Ascending aorta (tissue), 2 donors: ENCODE measurements around the gene NDUFA8. TPM values are rescaled to one million over a fixed set of nuclear protein-coding genes. Genes with fewer than 3 reads are reported as not detected.

Source experiments
- DNase-seq, 2 donors: peaks; one replicate each; pipeline ENCODE4 v3.0.0-alpha.2; 2019; ENCODE audit warnings: low spot score in 2 of 2
- H3K27ac ChIP-seq, 2 donors: fragments of 200-600 bp; sonication (generic); one replicate each; pipeline ENCODE4 v1.5.1; 2016 to 2017; ENCODE audit warnings: mild to moderate bottlenecking in 1 of 2
- H3K27me3 ChIP-seq: fragments of 200-600 bp; sonication (generic); one replicate; pipeline ENCODE4 v1.5.1; 2017
- H3K36me3 ChIP-seq, 2 donors: fragments of 200-600 bp; sonication (generic); one replicate each; pipeline ENCODE4 v1.5.1; 2016
- H3K4me1 ChIP-seq, 2 donors: fragments of 200-600 bp; sonication (generic); one replicate each; pipeline ENCODE4 v1.5.1; 2016 to 2017; ENCODE audit warnings: mild to moderate bottlenecking in 1 of 2
- H3K4me3 ChIP-seq, 2 donors: fragments of 200-600 bp; sonication (generic); one replicate each; pipeline ENCODE4 v1.5.1; 2016 to 2017; ENCODE audit warnings: mild to moderate bottlenecking in 1 of 2
- H3K9me3 ChIP-seq, 2 donors: fragments of 200-600 bp; sonication (generic); one replicate each; pipeline ENCODE4 v1.5.1; 2016
- intact Hi-C: fragments of 100-400 bp; cut with DNase I; formaldehyde crosslinking; loops from one replicate; pipeline ENCODE4 v1.15.1; 2023
- total RNA-seq: library from RNA; depleted of rRNA; stranded (reverse); fragments of >200 nt; gene quantifications from one replicate; pipeline ENCODE4 v1.1.0, GENCODE V29; 2016
- TF ChIP-seq, protein P1 (sequence below), 3 experiments: fragments of 200-600 bp in 2 of 3; fragments of 450-650 bp in 1 of 3; sonication (generic) in 2 of 3; IDR thresholded peaks; one replicate each; pipeline ENCODE4 v1.5.1; 2016 to 2019; ENCODE audit warnings: antibody characterized with exemption in 3 of 3, mild to moderate bottlenecking in 1 of 3, moderate library complexity in 1 of 3

NDUFA8 gene
- total RNA-seq, 1 donor from 2014 or later: 21.4 TPM

DNA sequence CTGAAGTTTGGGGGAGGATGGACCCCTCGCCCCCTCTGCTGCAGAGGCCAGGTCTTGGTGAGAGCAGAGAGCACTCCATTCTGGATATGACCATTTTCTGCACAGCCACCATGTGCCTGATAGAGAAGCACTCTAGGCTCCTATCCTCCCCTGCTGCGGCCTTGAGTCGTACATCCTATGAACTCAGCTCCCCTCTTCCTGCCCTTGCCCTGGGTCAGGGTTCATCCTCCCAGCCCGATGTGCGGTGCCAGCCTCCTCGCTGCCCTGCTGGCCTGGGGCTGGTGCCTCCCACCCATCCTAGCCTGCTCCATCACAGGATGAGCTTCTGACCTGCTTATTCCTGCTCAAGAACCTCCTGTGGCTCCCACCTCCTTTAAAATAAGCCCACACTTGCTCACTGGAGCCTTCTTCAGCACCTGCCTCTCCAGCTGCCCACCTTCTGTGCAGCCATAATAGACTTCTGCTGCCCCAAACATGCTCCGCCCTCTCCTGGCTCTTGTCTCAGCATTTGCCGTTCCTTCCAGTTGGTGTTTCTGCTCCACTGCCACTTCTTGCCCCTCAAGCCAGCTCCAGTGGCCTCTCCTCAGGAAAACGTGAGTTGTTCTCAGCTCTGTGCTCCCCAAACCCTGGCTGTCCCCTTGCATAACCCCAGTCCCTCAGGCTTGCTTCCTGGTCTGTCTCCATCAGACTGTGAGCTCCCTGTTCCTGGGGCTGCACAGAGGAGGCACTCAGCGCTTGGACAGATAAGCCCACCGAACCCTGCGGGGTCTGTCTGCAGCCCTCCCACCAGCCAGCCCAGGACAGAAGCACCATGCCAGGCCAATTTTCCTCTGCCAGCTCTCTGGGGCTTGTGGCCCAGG, 44.2 kb downstream of the NDUFA8 start:
- DNase-seq: no peak
- intact Hi-C loops: no loop called here
- Histone ChIP-seq H3K9me3 (no peaks in the 10 kb centered on the region), H3K4me3 (no peak overlapping the region), H3K4me1 (no peaks in the 10 kb centered on the region), H3K27me3 (no peaks in the 10 kb centered on the region), H3K36me3 (no peaks in the 10 kb centered on the region), H3K27ac (no peak overlapping the region)
- TF ChIP-seq, protein P1, sequence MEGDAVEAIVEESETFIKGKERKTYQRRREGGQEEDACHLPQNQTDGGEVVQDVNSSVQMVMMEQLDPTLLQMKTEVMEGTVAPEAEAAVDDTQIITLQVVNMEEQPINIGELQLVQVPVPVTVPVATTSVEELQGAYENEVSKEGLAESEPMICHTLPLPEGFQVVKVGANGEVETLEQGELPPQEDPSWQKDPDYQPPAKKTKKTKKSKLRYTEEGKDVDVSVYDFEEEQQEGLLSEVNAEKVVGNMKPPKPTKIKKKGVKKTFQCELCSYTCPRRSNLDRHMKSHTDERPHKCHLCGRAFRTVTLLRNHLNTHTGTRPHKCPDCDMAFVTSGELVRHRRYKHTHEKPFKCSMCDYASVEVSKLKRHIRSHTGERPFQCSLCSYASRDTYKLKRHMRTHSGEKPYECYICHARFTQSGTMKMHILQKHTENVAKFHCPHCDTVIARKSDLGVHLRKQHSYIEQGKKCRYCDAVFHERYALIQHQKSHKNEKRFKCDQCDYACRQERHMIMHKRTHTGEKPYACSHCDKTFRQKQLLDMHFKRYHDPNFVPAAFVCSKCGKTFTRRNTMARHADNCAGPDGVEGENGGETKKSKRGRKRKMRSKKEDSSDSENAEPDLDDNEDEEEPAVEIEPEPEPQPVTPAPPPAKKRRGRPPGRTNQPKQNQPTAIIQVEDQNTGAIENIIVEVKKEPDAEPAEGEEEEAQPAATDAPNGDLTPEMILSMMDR (IDR thresholded peaks at IDR 0.05): no peak

DNA sequence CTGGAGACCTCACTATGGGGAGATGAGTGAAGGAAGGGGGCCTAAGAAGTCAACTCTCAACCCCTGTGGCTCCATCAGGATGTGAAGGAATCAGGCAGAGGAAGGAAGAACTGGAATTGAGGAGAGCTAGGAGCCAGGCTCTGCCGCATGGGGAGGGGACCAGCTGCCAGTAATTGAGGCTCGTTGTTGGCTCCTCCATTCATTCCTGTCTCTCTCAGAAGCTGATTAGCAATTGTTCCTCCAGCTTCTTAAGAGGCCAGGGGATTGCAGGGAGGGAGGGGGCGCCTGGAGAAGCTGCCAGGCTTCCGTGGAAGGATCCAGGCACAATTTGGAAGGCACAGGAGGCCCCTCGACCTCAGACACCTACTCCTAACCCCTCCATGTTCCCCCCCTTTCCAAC, 46.0 kb downstream of the NDUFA8 start:
- no peaks in the 10 kb centered on the region for H3K36me3 ChIP-seq
- intact Hi-C loops: no loop called here
- TF ChIP-seq, protein P1 (IDR thresholded peaks at IDR 0.05): no peak

GRCh38 chr9:122112238-122112637, 47.3 kb downstream of the NDUFA8 start:
- Histone ChIP-seq H3K36me3 (no peaks in the 10 kb centered on the region), H3K4me3 (no peak overlapping the region), H3K9me3 (no peaks in the 10 kb centered on the region), H3K4me1 (no peaks in the 10 kb centered on the region), H3K27ac (no peak overlapping the region), H3K27me3 (no peaks in the 10 kb centered on the region)
- intact Hi-C loops: no loop called here
- no peak for DNase-seq
- TF ChIP-seq, protein P1 (IDR thresholded peaks at IDR 0.05): no peak

More for the DNA sequence above, 46.0 kb downstream of the NDUFA8 start:
- H3K4me3 ChIP-seq: no peak overlapping the region
- no peak for DNase-seq
- no peaks in the 10 kb centered on the region for H3K9me3 ChIP-seq
- H3K4me1 ChIP-seq: no peaks in the 10 kb centered on the region
- no peak overlapping the region for H3K27ac ChIP-seq
- no peaks in the 10 kb centered on the region for H3K27me3 ChIP-seq

DNA sequence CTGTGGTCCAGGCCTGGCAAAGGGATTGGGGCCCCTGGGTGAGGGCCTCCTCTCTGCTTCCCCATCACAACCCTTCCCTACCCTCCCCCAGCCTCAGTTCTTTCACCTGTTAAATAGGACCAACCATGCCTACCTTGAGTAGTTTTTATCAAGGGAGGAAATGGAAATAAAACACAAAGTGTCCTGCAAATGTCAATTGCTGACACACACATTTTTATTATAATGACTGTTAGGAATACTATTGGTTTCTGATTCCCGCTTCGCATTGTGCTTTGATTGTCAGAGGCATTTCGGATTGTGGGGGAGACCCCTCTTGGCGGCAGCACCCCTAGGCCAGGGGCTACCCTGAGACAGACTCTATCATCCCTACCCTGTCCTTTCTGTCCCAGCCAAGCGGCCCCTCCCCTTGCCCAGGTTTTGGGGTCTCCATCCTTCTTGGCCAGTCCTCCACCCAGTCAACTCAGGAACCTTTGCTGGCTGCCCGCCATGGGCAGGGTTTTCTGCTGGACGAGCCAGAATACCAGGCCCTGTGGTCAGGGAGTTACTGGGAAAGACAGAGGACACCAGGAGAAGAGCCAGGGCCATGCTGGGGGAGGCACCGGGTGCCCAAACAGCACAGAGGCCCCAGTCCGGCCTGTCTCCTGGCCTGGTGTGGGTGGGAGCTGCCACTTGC, 48.0 kb downstream of the NDUFA8 start:
- Histone ChIP-seq H3K9me3 (no peaks in the 10 kb centered on the region), H3K36me3 (no peaks in the 10 kb centered on the region), H3K4me3 (no peak overlapping the region), H3K27ac (no peak overlapping the region), H3K27me3 (no peaks in the 10 kb centered on the region), H3K4me1 (no peaks in the 10 kb centered on the region)
- no peak for DNase-seq
- TF ChIP-seq, protein P1 (IDR thresholded peaks at IDR 0.05): no peak
- intact Hi-C loops: no loop called here

DNA sequence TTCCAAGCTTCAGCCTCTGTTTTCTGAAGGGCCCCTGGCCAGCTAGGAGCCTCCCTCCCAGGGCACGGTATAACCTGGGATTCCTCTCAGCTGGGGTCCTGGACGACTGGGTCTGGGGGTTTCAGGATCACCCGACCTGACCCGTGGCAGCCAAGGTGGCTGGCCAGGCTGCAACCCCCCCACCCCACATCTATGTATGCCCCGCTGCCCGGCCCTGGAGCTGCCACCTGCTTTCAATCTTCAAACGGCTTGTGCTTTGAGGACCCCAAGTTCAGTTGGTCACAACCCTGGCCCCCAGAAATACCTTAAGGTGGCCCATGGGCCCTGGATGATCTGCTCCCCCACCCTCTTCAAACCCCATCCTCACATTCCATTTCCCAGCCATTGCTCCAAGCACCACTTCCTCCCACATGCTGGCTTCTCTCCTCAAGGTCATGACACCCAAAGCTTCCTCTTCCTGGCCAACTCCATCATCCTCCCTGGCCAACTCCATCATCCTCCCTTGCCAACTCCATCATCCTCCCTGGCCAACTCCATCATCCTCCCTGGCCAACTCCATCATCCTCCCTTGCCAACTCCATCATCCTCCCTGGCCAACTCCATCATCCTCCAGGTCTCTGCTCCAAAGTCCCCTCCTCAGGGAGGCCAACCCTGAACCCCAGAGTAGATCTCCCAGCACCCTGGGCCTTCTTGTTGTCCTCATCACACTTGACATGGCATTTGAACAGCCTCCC, 49.3 kb downstream of the NDUFA8 start:
- Histone ChIP-seq H3K4me3 (no peak overlapping the region), H3K27me3 (no peaks in the 10 kb centered on the region), H3K9me3 (no peaks in the 10 kb centered on the region), H3K27ac (no peak overlapping the region), H3K36me3 (no peaks in the 10 kb centered on the region), H3K4me1 (no peaks in the 10 kb centered on the region)
- TF ChIP-seq, protein P1 (IDR thresholded peaks at IDR 0.05): no peak
- intact Hi-C loops: no loop called here
- no peak for DNase-seq
